ENCODE results near the gene SHC2. TPM values are rescaled to one million over a fixed set of nuclear protein-coding genes. Genes with fewer than 3 reads are reported as not detected.

The SHC2 gene
- total and polyA plus RNA-seq, 2 experiments from 2014 or later = 2.2 to 4.6 TPM

DNA sequence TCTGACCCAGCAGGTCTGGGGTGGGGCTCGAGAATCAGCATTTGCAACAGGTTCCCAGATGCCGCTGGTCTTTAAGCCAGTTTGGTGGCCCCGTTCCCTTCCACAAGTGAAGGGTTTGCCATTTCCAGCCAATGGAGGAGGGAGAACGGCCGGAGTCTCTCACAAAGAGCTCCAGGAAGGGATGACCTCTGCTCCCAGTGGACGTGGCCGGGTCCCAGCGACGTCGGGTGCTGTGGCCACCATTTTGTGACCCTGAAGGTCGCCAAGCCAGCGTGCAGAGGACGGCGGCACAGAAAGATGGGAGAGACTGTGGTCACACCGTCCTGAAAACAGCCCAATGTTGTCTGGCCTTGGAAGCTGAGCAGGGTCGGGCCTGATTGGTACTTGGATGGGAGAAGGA, 8.0 kb downstream of the SHC2 start:
- Histone ChIP-seq H3K27ac (ENCODE audit: low read depth) (no peak overlapping the region), H3F3A (replicated peaks; ENCODE audit: low read depth) (0 out of 2 replicates have a peak, but pooled peaks cover 4% of the 10 kb centered on the region), H3K9me2 (ENCODE audit: insufficient read depth) (no peaks in the 10 kb centered on the region), H3K4me2 (no peak overlapping the region), H4K20me1 (replicated peaks; ENCODE audit: insufficient read depth) (no peaks in the 10 kb centered on the region), H3K27me3 (ENCODE audit: insufficient read depth) (no peaks in the 10 kb centered on the region), H3K4me3 (no peak overlapping the region), H3K79me2 (replicated peaks; ENCODE audit: insufficient read depth) (no peaks in the 10 kb centered on the region), H2AFZ (no peak overlapping the region), H3K36me3 (ENCODE audit: insufficient read depth) (no peaks in the 10 kb centered on the region), H3K4me1 (ENCODE audit: insufficient read depth) (no peaks in the 10 kb centered on the region)
- no peak for ATAC-seq
- Mint-ChIP-seq H3K36me3 (ENCODE audit: low read depth) (peaks cover 10% of the 10 kb centered on the region), H3K4me1 (peaks cover 2% of the 10 kb centered on the region; the same call in 1 of the 3 replicates), H3K4me3 (no peak overlapping the region), H3K27me3 (ENCODE audit: insufficient read depth, low read depth, poor library complexity) (peaks cover 11% of the 10 kb centered on the region), H3K27ac (no peak overlapping the region), H3K9me3 (peaks cover 42% of the 10 kb centered on the region)
- TF ChIP-seq, protein P1, sequence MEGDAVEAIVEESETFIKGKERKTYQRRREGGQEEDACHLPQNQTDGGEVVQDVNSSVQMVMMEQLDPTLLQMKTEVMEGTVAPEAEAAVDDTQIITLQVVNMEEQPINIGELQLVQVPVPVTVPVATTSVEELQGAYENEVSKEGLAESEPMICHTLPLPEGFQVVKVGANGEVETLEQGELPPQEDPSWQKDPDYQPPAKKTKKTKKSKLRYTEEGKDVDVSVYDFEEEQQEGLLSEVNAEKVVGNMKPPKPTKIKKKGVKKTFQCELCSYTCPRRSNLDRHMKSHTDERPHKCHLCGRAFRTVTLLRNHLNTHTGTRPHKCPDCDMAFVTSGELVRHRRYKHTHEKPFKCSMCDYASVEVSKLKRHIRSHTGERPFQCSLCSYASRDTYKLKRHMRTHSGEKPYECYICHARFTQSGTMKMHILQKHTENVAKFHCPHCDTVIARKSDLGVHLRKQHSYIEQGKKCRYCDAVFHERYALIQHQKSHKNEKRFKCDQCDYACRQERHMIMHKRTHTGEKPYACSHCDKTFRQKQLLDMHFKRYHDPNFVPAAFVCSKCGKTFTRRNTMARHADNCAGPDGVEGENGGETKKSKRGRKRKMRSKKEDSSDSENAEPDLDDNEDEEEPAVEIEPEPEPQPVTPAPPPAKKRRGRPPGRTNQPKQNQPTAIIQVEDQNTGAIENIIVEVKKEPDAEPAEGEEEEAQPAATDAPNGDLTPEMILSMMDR (conservative IDR thresholded peaks at IDR 0.05; ENCODE audit: low read depth in 2 of 2) = no peak
- no peak for TF ChIP-seq EZH2phosphoT487 (IDR thresholded peaks at IDR 0.05; ENCODE audit: unreplicated experiment)
- TF ChIP-seq POLR2AphosphoS5 (IDR thresholded peaks at IDR 0.05; ENCODE audit: low read depth) = no peak
- no peak for TF ChIP-seq CREB1 (CRISPR knock-in tag; IDR thresholded peaks at IDR 0.05; ENCODE audit: low read depth)
- no peak for TF ChIP-seq JUNB (IDR thresholded peaks at IDR 0.05; ENCODE audit: unreplicated experiment)
- TF ChIP-seq STAT1 (IDR thresholded peaks at IDR 0.05; ENCODE audit: unreplicated experiment) = no peak
- TF ChIP-seq, protein P2, sequence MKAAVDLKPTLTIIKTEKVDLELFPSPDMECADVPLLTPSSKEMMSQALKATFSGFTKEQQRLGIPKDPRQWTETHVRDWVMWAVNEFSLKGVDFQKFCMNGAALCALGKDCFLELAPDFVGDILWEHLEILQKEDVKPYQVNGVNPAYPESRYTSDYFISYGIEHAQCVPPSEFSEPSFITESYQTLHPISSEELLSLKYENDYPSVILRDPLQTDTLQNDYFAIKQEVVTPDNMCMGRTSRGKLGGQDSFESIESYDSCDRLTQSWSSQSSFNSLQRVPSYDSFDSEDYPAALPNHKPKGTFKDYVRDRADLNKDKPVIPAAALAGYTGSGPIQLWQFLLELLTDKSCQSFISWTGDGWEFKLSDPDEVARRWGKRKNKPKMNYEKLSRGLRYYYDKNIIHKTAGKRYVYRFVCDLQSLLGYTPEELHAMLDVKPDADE (IDR thresholded peaks at IDR 0.05) = no peak
- TF ChIP-seq EZH2 (IDR thresholded peaks at IDR 0.05; ENCODE audit: low read depth, unreplicated experiment) = no peak
- no peak for TF ChIP-seq ZNF331 (CRISPR knock-in tag; IDR thresholded peaks at IDR 0.05; ENCODE audit: low read depth)
- TF ChIP-seq, protein P3, sequence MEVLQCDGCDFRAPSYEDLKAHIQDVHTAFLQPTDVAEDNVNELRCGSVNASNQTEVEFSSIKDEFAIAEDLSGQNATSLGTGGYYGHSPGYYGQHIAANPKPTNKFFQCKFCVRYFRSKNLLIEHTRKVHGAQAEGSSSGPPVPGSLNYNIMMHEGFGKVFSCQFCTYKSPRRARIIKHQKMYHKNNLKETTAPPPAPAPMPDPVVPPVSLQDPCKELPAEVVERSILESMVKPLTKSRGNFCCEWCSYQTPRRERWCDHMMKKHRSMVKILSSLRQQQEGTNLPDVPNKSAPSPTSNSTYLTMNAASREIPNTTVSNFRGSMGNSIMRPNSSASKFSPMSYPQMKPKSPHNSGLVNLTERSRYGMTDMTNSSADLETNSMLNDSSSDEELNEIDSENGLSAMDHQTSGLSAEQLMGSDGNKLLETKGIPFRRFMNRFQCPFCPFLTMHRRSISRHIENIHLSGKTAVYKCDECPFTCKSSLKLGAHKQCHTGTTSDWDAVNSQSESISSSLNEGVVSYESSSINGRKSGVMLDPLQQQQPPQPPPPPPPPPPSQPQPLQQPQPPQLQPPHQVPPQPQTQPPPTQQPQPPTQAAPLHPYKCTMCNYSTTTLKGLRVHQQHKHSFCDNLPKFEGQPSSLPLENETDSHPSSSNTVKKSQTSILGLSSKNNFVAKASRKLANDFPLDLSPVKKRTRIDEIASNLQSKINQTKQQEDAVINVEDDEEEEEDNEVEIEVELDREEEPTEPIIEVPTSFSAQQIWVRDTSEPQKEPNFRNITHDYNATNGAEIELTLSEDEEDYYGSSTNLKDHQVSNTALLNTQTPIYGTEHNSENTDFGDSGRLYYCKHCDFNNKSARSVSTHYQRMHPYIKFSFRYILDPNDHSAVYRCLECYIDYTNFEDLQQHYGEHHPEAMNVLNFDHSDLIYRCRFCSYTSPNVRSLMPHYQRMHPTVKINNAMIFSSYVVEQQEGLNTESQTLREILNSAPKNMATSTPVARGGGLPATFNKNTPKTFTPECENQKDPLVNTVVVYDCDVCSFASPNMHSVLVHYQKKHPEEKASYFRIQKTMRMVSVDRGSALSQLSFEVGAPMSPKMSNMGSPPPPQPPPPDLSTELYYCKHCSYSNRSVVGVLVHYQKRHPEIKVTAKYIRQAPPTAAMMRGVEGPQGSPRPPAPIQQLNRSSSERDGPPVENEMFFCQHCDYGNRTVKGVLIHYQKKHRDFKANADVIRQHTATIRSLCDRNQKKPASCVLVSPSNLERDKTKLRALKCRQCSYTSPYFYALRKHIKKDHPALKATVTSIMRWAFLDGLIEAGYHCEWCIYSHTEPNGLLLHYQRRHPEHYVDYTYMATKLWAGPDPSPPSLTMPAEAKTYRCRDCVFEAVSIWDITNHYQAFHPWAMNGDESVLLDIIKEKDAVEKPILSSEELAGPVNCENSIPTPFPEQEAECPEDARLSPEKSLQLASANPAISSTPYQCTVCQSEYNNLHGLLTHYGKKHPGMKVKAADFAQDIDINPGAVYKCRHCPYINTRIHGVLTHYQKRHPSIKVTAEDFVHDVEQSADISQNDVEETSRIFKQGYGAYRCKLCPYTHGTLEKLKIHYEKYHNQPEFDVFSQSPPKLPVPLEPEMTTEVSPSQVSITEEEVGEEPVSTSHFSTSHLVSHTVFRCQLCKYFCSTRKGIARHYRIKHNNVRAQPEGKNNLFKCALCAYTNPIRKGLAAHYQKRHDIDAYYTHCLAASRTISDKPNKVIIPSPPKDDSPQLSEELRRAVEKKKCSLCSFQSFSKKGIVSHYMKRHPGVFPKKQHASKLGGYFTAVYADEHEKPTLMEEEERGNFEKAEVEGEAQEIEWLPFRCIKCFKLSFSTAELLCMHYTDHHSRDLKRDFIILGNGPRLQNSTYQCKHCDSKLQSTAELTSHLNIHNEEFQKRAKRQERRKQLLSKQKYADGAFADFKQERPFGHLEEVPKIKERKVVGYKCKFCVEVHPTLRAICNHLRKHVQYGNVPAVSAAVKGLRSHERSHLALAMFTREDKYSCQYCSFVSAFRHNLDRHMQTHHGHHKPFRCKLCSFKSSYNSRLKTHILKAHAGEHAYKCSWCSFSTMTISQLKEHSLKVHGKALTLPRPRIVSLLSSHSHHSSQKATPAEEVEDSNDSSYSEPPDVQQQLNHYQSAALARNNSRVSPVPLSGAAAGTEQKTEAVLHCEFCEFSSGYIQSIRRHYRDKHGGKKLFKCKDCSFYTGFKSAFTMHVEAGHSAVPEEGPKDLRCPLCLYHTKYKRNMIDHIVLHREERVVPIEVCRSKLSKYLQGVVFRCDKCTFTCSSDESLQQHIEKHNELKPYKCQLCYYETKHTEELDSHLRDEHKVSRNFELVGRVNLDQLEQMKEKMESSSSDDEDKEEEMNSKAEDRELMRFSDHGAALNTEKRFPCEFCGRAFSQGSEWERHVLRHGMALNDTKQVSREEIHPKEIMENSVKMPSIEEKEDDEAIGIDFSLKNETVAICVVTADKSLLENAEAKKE (CRISPR knock-in tag; IDR thresholded peaks at IDR 0.05) = no peak
- TF ChIP-seq NANOG (IDR thresholded peaks at IDR 0.05; ENCODE audit: borderline replicate concordance) = no peak
- TF ChIP-seq, protein P4, sequence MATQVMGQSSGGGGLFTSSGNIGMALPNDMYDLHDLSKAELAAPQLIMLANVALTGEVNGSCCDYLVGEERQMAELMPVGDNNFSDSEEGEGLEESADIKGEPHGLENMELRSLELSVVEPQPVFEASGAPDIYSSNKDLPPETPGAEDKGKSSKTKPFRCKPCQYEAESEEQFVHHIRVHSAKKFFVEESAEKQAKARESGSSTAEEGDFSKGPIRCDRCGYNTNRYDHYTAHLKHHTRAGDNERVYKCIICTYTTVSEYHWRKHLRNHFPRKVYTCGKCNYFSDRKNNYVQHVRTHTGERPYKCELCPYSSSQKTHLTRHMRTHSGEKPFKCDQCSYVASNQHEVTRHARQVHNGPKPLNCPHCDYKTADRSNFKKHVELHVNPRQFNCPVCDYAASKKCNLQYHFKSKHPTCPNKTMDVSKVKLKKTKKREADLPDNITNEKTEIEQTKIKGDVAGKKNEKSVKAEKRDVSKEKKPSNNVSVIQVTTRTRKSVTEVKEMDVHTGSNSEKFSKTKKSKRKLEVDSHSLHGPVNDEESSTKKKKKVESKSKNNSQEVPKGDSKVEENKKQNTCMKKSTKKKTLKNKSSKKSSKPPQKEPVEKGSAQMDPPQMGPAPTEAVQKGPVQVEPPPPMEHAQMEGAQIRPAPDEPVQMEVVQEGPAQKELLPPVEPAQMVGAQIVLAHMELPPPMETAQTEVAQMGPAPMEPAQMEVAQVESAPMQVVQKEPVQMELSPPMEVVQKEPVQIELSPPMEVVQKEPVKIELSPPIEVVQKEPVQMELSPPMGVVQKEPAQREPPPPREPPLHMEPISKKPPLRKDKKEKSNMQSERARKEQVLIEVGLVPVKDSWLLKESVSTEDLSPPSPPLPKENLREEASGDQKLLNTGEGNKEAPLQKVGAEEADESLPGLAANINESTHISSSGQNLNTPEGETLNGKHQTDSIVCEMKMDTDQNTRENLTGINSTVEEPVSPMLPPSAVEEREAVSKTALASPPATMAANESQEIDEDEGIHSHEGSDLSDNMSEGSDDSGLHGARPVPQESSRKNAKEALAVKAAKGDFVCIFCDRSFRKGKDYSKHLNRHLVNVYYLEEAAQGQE (IDR thresholded peaks at IDR 0.05; ENCODE audit: unreplicated experiment) = no peak
- TF ChIP-seq ZNF114 (CRISPR knock-in tag; IDR thresholded peaks at IDR 0.05) = no peak
- DNase-seq (ENCODE audit: low spot score) = no peak

Data from GM23338 (cell line).